Measurements from ENCODE around the gene MXRA8.
"Not testable (repeated sequence)": the region's sequence is repeated elsewhere in the genome, so short reads cannot be mapped to it uniquely, and the experiment has no call there.

The MXRA8 gene

DNA sequence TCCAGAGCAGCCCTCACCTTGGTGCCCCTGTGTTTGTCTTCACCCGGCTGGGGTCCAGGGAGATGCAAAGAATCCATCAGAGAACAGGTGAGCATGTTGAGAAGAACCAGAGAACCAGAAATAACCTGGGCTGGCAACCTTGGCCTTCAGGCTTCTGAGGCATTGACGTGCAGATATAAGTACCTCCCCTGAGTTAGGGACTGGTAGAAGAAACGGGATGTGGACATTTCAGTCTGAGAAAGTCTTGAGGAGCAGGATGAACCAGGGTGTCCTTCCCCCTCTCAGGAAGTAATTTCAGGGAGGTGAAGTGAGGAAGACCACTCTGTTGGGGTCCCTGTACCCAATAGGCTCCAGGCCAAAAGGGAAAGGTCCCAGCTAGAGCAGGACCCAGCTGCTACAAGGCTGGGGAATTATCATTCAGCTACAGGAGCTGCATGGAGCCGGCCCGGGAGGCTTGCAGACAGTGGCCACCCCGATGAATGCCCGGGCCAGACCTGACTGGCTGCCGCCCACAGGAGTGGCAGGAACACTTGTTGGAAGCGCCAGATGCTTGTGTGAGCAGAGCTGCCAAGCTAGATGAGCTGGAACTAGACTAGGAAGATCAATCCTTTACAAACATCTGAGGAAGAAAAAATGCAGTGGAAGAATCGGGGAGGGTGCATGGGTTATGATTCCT, 18.3 kb upstream of the MXRA8 start:
- Mint-ChIP-seq H3K27me3 (no peaks in the 10 kb centered on the region), H3K9me3 (no peaks in the 10 kb centered on the region), H3K4me1 (peaks cover 38% of the 10 kb centered on the region), H3K4me3 (peak overlapping the region; percentile 89 to 90), H3K27ac (peak overlapping the region in 1 of 2 donors; percentile 52)
- ATAC-seq (no peak), DNase-seq (no peak)

GRCh38 chr1:1374929-1375662, 16.7 kb upstream of the MXRA8 start, which contains the start of gene AURKAIP1:
Gene AURKAIP1 (minus strand): TSS chr1:1375207. CDS start chr1:1374756, 451 bp downstream.
- ATAC-seq: peak; percentile 90
- peak; percentile 97 to 99 for DNase-seq
- Mint-ChIP-seq H3K27me3 (no peaks in the 10 kb centered on the region), H3K4me3 (peak within 1 kb of the TSS; percentile 89 to 90), H3K4me1 (peaks cover 49% of the 10 kb centered on the region), H3K9me3 (no peaks in the 10 kb centered on the region), H3K27ac (peak within 1 kb of the TSS; percentile 96 to 98)

DNA sequence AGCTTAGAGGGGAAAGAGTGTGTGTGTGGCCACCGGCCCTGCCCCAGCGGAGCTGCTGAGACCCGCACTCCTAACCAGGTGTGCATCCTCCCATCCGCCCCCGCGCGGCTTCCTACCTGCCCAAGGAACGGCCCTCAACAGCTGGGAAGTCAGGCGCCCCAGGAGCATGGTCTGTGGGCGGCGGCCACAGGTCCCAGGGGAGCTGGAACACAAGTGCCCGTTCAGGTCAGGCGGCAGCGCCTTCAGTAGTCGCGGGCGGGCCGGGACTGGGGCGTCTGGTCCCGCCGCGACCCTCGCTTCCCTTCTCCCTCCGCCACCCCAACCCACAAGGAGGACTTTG, 16.2 kb upstream of the MXRA8 start:
- Mint-ChIP-seq H3K9me3 (no peaks in the 10 kb centered on the region), H3K4me3 (peak overlapping the region; percentile 89 to 90), H3K4me1 (peaks cover 49% of the 10 kb centered on the region), H3K27ac (peak overlapping the region; percentile 61 to 98), H3K27me3 (no peaks in the 10 kb centered on the region)
- DNase-seq: no peak
- ATAC-seq: no peak

DNA sequence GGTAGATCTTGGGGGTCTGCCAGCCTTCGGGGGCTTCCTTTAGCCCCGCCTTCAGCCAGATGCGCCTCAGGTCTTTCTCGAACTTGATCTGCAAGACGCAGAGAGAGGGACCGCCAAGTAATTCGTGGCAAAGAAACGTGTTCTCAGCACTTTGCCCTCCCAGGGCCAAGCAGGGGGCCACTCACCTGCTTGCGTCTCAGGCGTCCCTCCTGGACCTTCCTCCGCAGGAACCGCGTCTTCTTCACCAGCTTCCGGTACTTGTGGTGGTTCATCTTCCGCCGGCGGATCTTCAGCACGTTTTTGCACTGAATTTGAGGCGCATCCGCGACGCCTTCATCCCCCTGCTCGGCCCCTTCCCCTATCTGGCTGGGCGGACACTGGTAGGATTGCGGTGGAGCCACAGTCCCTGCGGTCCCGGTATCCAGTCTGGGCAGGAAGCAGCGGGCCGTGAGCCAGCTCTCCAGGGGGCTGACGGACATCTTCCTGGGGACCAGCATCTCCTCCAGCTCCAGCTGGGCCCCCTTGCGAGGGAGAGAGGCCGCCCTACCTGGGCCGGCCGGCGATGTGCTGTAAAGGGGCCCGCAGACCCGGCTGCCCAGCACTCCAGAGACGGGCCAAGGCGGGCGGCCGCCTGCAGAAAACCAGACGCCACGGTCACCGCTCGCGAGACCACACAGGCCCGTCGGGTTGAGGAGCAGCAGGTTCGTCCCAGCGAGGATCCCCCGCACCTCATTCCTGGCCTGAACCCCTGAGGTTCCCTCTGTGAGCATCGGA, 15.6 kb upstream of the MXRA8 start:
- peaks cover 49% of the 10 kb centered on the region for H3K4me1 Mint-ChIP-seq
- no peak for DNase-seq
- ATAC-seq: no peak
- H3K27me3 Mint-ChIP-seq: no peaks in the 10 kb centered on the region
- no peaks in the 10 kb centered on the region for H3K9me3 Mint-ChIP-seq
- peak overlapping the region; percentile 61 to 98 for H3K27ac Mint-ChIP-seq
- H3K4me3 Mint-ChIP-seq: peak overlapping the region; percentile 89 to 90

DNA sequence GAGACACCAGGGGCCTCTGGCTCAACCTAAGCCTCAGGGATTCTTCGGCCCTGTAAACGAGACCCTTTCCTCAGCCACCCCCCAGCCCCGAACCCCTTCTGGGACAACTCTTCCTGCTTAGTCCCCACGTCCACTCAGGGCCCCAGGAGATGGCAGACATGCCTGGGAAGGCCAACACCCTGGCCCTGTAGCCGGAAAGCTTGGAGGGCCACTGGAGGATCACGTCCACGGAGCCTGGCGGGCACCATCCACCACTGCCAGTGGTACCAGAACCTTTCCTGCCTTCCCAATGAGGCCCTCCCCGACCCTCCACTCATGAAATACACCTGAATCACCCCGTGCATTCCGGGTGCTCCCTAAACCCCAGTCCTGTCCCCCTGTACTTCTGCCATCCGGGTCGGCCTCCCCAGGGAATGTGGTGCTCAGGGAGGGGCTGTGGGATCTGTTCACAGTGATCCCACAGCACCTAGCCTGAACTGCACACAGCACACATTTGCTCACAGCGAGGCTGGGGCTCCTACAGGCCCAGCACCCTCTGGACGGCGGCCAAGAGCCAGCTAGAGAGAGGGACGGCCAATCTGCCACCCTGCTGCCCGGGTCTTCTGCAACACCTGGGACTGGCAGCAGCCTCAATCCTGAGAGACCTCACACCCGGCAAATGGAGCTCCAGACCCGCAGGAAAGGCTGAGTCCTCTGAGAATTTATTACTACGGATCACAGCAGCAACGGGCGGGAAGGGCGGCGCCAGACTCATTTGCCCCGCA, 14.9 kb upstream of the MXRA8 start:
- DNase-seq (no peak), ATAC-seq (no peak)
- peak overlapping the region in 1 of 2 donors; percentile 37 for H3K27ac Mint-ChIP-seq
- peak overlapping the region; percentile 89 to 90 for H3K4me3 Mint-ChIP-seq
- no peaks in the 10 kb centered on the region for H3K9me3 Mint-ChIP-seq
- no peaks in the 10 kb centered on the region for H3K27me3 Mint-ChIP-seq
- H3K4me1 Mint-ChIP-seq: peaks cover 49% of the 10 kb centered on the region

DNA sequence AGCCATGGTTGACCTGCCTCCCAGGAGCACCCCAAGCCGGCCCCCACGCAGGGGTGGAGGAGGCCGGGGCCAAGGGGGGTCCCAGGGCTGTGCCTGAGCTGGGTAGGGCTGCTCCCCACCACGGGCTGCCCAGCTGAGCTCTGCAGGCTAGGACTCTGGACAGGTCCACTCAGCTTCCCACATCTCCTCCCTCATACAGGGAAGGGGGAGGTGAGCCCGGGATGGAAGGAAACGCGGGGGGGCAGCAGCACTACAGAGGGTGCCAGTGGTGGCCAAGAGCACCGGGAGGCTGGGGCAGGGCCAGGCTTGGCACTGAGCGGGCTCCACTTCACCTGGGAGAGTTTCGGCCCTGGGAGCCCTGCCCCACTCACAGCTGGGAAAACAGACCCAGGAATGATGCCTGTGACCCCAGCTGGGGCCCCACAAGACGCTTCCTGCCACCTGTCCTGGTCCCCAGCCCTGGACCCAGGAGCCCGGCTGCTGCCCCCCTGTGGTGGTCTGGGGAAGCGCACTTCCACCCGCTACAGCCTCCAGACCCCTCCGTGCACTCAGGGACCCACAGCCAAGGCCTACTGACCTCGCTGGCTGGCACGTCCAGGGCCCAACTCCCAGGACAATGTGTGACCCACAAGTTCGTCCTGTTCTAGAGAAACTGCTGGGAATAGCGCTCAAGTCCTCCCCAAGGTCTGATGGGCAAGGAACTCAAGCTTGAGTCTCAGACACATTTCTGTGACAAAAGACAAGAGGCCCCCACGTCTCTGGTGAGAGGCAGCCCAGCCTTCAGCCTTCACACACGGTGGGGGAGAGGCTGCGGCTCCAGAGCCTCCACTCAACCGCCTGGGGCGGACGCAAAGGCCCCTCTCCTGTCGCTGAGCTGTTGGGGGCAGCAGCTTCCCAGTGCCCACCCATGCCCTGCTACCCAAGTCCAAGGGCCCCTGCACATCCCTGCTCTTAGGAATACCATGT, 13.7 kb upstream of the MXRA8 start:
- peaks cover 49% of the 10 kb centered on the region for H3K4me1 Mint-ChIP-seq
- H3K27ac Mint-ChIP-seq: no peak overlapping the region
- no peaks in the 10 kb centered on the region for H3K27me3 Mint-ChIP-seq
- DNase-seq (peak; percentile 81 to 82), ATAC-seq (peak; percentile 49)
- no peaks in the 10 kb centered on the region for H3K9me3 Mint-ChIP-seq
- H3K4me3 Mint-ChIP-seq: peak overlapping the region; percentile 47 to 75

DNA sequence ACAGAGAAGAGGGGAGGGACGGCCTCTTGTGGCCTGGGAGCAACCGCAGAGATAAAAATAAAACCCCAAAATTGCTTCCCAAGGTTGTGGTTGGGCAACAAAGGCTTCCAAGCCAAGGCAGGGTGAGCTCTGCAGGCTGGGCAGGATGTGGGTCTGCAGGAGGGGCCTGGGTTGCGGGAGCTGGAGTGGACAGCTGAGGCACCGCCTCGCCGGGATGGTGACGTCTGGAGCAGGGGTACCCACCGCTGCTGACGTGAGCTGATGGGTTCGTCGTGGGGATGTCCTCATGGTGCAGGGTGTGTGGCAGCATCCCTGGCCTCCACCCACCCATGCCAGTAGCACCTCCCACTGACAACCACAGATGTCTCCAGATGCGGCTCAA, 13.0 kb upstream of the MXRA8 start:
- H3K4me3 Mint-ChIP-seq: peak overlapping the region; percentile 48 to 58
- no peaks in the 10 kb centered on the region for H3K9me3 Mint-ChIP-seq
- no peaks in the 10 kb centered on the region for H3K27me3 Mint-ChIP-seq
- no peak overlapping the region for H3K27ac Mint-ChIP-seq
- peaks cover 43% of the 10 kb centered on the region for H3K4me1 Mint-ChIP-seq
- DNase-seq (peak; percentile 46 to 79), ATAC-seq (peak; percentile 69)

GRCh38 chr1:1370771-1371300, 12.5 kb upstream of the MXRA8 start:
- no peak overlapping the region for H3K27ac Mint-ChIP-seq
- peaks cover 39% of the 10 kb centered on the region for H3K4me1 Mint-ChIP-seq
- DNase-seq (no peak), ATAC-seq (no peak)
- no peaks in the 10 kb centered on the region for H3K9me3 Mint-ChIP-seq
- H3K27me3 Mint-ChIP-seq: no peaks in the 10 kb centered on the region
- peak overlapping the region; percentile 48 to 58 for H3K4me3 Mint-ChIP-seq

DNA sequence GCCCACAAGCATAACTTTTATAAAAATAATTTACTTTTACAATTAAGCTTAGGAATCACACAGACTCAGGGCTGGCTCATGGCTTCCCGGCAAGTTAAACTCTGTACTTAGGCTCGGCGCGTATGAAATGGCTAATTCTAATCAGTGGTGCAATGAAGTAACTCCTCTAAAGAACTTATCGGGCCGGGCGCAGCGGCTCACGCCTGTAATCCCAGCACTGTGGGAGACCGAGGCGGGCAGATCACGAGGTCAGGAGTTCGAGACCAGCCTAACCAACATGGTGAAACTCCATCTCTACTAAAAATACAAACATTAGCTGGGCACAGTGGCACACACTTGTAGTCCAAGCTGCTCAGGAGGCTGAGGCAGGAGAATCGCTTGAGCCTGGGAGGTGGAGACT, 11.7 kb upstream of the MXRA8 start:
- peaks cover 39% of the 10 kb centered on the region for H3K4me1 Mint-ChIP-seq
- not testable (repeated sequence) for H3K9me3 Mint-ChIP-seq, H3K4me3 Mint-ChIP-seq, ATAC-seq, DNase-seq, H3K27me3 Mint-ChIP-seq
- peak overlapping the region in 1 of 2 donors; percentile 59 for H3K27ac Mint-ChIP-seq

DNA sequence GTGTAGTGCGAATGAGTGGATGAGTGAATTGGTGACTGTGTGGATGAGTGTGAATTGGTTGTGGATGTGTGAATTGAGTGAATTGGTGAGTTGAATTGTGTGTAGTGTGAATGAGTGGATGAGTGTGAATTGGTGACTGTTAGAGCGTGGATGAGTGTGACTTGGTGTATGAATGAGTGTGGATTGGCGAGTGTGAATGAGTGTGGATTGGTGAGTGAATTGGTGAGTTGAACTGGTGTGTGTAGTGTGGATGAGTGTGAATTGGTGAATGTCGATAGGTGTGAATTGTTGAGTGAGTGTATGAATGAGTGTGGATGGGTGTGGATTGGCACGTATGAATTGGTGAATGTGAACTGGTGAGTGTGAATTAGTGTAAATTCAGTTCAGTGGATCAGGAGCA, 9.0 kb upstream of the MXRA8 start:
- peaks cover 17% of the 10 kb centered on the region for H3K4me1 Mint-ChIP-seq
- no peak overlapping the region for H3K27ac Mint-ChIP-seq
- no peaks in the 10 kb centered on the region for H3K9me3 Mint-ChIP-seq
- ATAC-seq (no peak), DNase-seq (no peak)
- H3K27me3 Mint-ChIP-seq: no peaks in the 10 kb centered on the region
- H3K4me3 Mint-ChIP-seq: no peak overlapping the region

DNA sequence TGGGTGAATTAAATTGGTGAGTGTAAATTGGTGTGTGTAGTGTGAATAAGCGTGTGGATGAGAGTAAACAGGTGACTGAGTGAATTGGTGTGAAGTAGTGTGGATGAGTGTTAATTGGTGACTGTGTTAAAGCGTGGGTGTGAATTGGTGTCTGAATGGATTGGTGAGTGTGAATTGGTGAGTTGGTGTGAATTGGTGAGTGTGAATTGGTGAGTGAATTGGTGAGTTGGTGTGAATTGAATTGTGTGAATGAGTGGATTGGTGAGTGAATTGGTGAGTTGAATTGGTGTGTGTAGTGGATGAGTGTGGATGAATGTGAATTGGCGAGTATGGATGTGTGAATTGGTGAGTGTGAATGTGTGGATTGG, 8.3 kb upstream of the MXRA8 start:
- Mint-ChIP-seq H3K4me3 (no peak overlapping the region), H3K9me3 (no peaks in the 10 kb centered on the region), H3K4me1 (peaks cover 11% of the 10 kb centered on the region), H3K27ac (no peak overlapping the region), H3K27me3 (no peaks in the 10 kb centered on the region)
- ATAC-seq: no peak
- no peak for DNase-seq

- ATAC-seq (no peak), DNase-seq (no peak)
- Mint-ChIP-seq H3K9me3 (no peaks in the 10 kb centered on the region), H3K27me3 (no peaks in the 10 kb centered on the region), H3K4me3 (no peak overlapping the region), H3K4me1 (peaks cover 5% of the 10 kb centered on the region), H3K27ac (no peak overlapping the region)
These were observed 7.7 kb upstream of the MXRA8 start for GRCh38 chr1:1365875-1366698.

GRCh38 chr1:1364266-1364665, 5.9 kb upstream of the MXRA8 start:
- no peak overlapping the region for H3K4me3 Mint-ChIP-seq
- DNase-seq (no peak), ATAC-seq (no peak)
- H3K27me3 Mint-ChIP-seq: no peaks in the 10 kb centered on the region
- no peak overlapping the region for H3K27ac Mint-ChIP-seq
- H3K9me3 Mint-ChIP-seq: no peaks in the 10 kb centered on the region
- peaks cover 7% of the 10 kb centered on the region for H3K4me1 Mint-ChIP-seq
